Dendritic cell treated with granulocyte-macrophage colony-stimulating factor and Interleukin-4, amounts not matched to agents 40 ng/mL and 50 ng/mL, for 4 days (primary cell): ENCODE results near the gene MAP3K14.

Source experiments
- H3K27ac Mint-ChIP-seq: one replicate; pipeline ENCODE4 v1.8.0; 2022; ENCODE audit warnings: mild to moderate bottlenecking, mixed read lengths
- H3K27me3 Mint-ChIP-seq: one replicate; pipeline ENCODE4 v1.8.0; 2022; ENCODE audit warnings: mild to moderate bottlenecking, mixed read lengths
- H3K36me3 Mint-ChIP-seq: one replicate; pipeline ENCODE4 v1.8.0; 2022; ENCODE audit warnings: low read depth, mixed read lengths
- H3K4me1 Mint-ChIP-seq: one replicate; pipeline ENCODE4 v1.8.0; 2022; ENCODE audit warnings: low read depth, mixed read lengths
- H3K4me3 Mint-ChIP-seq: one replicate; pipeline ENCODE4 v1.8.0; 2022; ENCODE audit warnings: mild to moderate bottlenecking, moderate library complexity, mixed read lengths
- H3K9me3 Mint-ChIP-seq: one replicate; pipeline ENCODE4 v1.8.0; 2022; ENCODE audit warnings: mixed read lengths
- intact Hi-C: fragments of 100-400 bp; cut with micrococcal nuclease; formaldehyde crosslinking; loops from one replicate; pipeline ENCODE4 v1.15.0; 2022

MAP3K14 gene

DNA sequence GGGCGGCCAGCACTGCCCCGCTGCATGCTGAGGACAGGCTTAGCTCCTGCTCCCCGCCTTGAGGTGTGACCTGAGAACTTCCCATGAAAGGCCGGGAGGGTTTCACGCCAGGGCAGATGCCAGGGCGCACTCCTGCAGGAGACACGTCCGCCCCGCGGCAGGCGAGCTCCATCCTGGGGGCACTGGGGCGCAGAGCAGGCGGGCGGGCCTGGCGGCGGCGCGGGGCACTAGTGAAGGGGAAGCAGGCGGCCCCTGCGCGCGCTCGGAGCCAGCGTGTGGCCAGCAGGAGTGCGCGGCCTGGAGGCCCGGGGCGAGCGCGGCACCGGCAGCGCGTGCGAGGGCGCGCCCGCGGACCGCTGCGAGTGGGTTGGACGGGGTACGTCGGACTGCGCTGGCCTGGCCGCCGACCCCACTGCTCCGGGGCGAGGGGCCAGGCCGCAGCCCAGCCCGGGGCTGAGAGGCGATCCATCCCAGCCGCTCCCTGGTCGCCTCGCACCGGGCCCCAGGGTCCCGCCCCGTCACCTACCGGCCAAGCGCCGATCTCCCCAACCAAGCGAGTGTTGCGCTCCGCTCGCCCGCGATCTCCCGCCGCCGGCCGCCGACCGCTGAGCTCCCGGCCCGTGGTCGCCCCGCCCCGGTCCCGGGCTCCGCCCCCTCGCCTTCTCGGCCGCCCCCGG, at the start of gene MAP3K14:
TSS of gene MAP3K14 (minus strand) at position 587 of the 677 bp plus-strand sequence. CDS start 26,275 bp downstream, outside the sequence.
- peaks cover 48% of the 10 kb centered on the region for H3K36me3 Mint-ChIP-seq
- H3K27ac Mint-ChIP-seq, result peak within 1 kb of the TSS; percentile 96
- intact Hi-C loops, result loop anchor here (1.0 to 5.0 kb wide), 4 partner anchors 36 to 89 kb away; no protein-coding TSS in a partner anchor
- peaks cover 81% of the 10 kb centered on the region for H3K4me1 Mint-ChIP-seq
- peak within 1 kb of the TSS; percentile 93 for H3K4me3 Mint-ChIP-seq
- H3K9me3 Mint-ChIP-seq, result no peaks in the 10 kb centered on the region
- H3K27me3 Mint-ChIP-seq, result no peaks in the 10 kb centered on the region

DNA sequence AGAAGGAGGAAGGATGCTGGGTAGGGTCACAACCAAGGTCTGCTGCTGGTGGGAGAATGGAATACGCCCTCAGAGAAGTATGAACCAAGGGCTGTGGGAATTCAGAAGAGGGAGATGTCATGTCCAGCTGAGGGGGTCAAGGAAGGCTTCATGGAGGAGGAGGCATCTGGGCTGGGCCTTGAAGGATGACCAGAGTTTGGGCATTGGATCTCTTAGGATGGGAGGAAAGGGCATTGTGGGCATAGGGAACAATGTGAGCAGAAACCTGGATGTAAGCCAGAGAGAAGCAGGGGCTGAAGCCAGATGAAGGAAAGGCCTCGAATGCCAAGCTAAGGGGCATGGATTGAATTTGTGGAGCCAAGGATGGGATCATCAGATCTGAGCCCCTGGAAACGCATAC, 49.2 kb upstream of the MAP3K14 start:
- Mint-ChIP-seq H3K27me3 (peaks cover 36% of the 10 kb centered on the region), H3K9me3 (peaks cover 15% of the 10 kb centered on the region), H3K4me1 (peaks cover 41% of the 10 kb centered on the region), H3K27ac (no peak overlapping the region), H3K4me3 (no peak overlapping the region), H3K36me3 (no peaks in the 10 kb centered on the region)
- intact Hi-C loops, result no loop called here

DNA sequence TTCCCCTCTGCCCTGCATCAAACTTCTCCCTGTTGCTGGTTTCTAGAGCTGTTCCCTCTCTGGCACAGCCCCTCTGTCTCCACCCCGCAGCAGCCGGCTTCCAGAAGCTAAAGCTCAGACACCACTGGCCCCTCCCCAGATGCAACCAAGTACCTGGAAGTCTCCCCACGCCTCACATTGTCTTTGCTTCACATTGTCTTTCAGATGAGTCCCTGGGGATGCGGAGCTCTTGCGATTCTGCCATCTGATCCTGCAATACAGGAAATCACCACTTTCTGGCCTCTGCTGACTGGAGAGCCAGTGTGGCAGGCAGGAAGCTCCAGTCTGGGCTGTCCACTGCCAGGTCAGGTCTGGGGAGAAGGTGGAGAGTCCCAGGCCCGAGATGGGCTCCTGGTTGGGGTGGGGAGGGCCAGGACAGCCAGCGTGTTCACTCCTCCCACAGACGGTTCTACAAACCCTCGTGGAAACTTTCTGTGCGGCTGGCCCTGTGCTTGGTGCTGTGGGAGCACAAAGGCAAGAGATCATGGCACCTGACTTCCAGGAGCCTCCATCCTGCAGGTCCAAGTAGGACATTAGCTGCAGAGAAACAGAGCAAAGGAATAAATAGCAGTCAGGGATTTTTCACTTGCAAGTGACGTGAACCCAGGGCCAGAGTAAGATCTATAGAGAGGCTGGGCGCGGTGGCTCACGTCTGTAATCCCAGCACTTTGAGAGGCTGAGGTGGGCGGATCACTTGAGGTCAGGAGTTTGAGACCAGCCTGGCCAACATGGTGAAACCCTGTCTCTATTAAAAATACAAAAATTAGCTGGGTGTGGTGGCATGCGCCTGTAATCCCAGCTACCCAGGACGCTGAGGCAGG, 47.9 kb upstream of the MAP3K14 start:
- Mint-ChIP-seq H3K36me3 (no peaks in the 10 kb centered on the region), H3K4me3 (peak overlapping the region; percentile 39), H3K9me3 (peaks cover 15% of the 10 kb centered on the region), H3K27ac (no peak overlapping the region), H3K4me1 (peaks cover 32% of the 10 kb centered on the region), H3K27me3 (peaks cover 36% of the 10 kb centered on the region)
- intact Hi-C loops, result loop anchor here (1.0 kb wide), 1 partner anchor 8 kb away; no protein-coding TSS in a partner anchor

DNA sequence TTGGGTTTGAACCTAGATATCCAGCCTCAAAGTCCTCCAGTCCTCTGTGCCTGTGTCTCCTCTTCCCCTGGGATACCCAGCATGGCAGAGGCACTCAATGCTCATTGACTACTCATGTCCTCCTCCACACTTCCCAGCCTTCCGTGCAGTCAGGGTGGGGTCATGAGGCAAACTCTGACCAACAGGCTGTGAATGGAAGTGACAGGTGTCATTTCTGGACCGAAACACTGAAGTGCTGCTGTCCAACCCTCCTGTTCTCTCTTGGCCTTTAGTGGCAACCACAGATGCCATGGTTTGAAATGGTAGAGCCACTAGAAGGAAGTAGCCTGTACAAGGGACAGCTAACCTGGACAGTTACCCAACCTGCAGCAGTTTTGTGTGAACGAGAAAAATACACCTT, 46.7 kb upstream of the MAP3K14 start:
- intact Hi-C loops, result no loop called here
- Mint-ChIP-seq H3K4me1 (peaks cover 25% of the 10 kb centered on the region), H3K9me3 (peaks cover 15% of the 10 kb centered on the region), H3K4me3 (no peak overlapping the region), H3K27ac (no peak overlapping the region), H3K27me3 (peaks cover 36% of the 10 kb centered on the region), H3K36me3 (no peaks in the 10 kb centered on the region)

DNA sequence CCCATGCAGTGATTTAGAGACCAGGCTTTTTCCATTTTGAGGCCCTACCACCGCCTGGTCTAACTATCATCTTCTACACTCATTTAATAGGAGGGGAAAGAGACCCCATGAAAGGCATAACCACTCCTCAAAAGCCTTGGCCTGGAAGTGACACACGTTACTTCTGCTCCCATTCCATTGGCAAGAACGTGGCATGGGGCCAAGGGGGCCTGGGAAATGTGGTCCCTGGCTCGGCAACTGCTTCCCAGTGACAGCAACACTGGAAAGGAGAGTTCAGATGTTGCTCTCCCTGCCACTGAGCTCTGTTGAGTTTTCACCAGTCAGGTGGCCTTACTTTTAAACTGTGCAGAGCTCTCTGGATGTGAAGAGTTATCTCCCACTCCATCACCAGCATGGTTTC, 45.2 kb upstream of the MAP3K14 start:
- H3K27me3 Mint-ChIP-seq, result peaks cover 34% of the 10 kb centered on the region
- peaks cover 15% of the 10 kb centered on the region for H3K9me3 Mint-ChIP-seq
- no peak overlapping the region for H3K27ac Mint-ChIP-seq
- H3K36me3 Mint-ChIP-seq, result no peaks in the 10 kb centered on the region
- H3K4me1 Mint-ChIP-seq, result peaks cover 25% of the 10 kb centered on the region
- H3K4me3 Mint-ChIP-seq, result no peak overlapping the region
- intact Hi-C loops, result no loop called here

DNA sequence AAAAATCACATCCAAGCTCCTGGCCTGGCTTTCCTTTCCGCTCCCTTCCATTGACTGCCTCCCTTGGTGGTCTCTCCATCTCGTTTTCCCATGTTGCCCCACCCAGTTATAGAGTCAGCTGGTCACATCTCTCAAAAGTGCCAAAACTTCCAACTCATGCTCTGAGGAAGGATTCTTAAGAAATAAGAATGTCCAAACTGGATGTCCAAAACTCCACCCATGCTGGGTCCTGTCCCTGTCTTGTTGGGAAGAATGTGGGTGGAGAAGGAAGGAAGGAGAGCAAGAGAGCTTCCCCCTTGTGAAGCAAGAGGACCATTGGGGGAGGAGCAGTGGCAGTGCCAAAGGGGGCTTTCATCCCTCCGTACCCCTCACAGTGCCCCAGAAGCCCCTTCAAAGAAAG, 44.6 kb upstream of the MAP3K14 start:
- Mint-ChIP-seq H3K9me3 (peaks cover 15% of the 10 kb centered on the region), H3K27ac (no peak overlapping the region), H3K4me1 (peaks cover 25% of the 10 kb centered on the region), H3K27me3 (peaks cover 29% of the 10 kb centered on the region), H3K4me3 (no peak overlapping the region), H3K36me3 (no peaks in the 10 kb centered on the region)
- intact Hi-C loops, result no loop called here

DNA sequence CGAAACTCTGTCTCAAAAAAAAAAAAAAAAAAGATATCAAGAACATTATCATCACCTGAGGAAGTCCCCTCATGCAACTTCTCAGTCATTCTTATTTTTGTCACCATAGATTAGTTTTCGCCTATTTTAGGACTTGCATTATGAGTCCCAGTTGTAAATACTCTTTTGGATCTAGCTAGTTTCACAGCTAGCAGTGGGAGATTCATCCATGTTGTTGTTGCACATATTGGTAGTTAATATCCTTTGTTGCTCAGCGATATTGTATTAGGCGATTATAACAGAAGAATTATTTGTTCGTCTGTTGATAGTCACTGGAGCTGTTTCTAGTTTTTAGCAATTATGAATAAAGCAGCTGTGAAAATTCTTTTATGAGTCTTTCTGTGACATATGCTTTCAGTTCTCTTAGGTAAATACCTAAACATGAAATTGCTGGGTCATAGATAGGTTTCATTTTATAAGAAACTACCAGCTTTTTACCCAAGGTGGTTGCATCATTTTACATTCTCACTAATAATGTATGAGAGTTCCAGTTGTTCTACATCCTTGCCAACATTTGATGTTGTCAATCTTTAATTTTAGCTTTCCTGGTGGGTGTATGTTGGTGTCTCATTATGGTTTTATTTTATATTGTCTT, 40.7 kb upstream of the MAP3K14 start:
- Mint-ChIP-seq H3K27me3 (peaks cover 14% of the 10 kb centered on the region), H3K36me3 (no peaks in the 10 kb centered on the region), H3K9me3 (peaks cover 5% of the 10 kb centered on the region), H3K4me1 (peaks cover 46% of the 10 kb centered on the region), H3K4me3 (no peak overlapping the region), H3K27ac (no peak overlapping the region)
- intact Hi-C loops, result no loop called here

DNA sequence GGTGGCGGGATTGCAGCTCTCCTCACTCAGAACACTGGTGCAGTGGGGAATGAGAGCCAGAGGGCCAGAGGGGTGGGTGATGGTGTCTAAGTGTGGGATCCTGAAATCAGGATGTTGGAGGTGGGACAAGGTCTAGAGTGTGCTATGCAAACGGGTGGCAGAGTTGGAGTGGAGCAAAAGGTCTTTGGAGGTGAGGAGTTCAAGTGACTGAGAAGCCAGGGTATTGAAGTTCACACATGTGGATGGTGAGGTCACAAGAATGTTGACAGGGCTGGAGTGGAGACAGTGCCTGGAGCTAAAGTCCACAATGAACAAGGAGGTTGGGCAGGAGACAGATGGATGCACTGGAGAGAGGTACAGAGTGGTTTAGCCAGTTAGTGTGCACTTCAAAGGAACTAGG, 38.3 kb upstream of the MAP3K14 start:
- H3K4me1 Mint-ChIP-seq, result peaks cover 36% of the 10 kb centered on the region
- no peak overlapping the region for H3K4me3 Mint-ChIP-seq
- peaks cover 7% of the 10 kb centered on the region for H3K27me3 Mint-ChIP-seq
- intact Hi-C loops, result no loop called here
- H3K36me3 Mint-ChIP-seq, result no peaks in the 10 kb centered on the region
- H3K27ac Mint-ChIP-seq, result peak overlapping the region; percentile 12
- no peaks in the 10 kb centered on the region for H3K9me3 Mint-ChIP-seq

DNA sequence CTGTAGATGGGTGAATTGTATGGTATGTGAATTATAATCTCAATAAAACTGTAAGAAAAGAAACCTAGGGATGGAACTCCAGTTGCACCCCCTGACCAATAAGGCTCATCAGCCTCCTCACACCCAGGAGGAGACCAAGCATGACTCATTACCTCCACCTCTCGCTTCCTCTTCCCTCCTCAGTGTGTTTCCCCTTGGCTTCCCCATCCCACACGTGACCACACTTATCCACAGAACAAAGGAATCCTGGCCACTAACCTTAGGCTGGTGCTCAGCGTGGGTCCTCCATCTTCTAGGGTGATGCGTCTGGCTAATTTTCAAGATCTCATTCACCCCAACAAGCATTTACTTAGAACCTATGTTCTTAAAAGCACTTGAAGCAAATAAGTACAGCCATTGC, 36.2 kb upstream of the MAP3K14 start:
- Mint-ChIP-seq H3K27ac (peak overlapping the region; percentile 51), H3K27me3 (peaks cover 7% of the 10 kb centered on the region), H3K9me3 (no peaks in the 10 kb centered on the region), H3K36me3 (no peaks in the 10 kb centered on the region), H3K4me1 (peaks cover 41% of the 10 kb centered on the region), H3K4me3 (no peak overlapping the region)
- intact Hi-C loops, result loop anchor here (2.0 kb wide), 1 partner anchor 36 kb away; the partner anchor contains the start of gene MAP3K14

DNA sequence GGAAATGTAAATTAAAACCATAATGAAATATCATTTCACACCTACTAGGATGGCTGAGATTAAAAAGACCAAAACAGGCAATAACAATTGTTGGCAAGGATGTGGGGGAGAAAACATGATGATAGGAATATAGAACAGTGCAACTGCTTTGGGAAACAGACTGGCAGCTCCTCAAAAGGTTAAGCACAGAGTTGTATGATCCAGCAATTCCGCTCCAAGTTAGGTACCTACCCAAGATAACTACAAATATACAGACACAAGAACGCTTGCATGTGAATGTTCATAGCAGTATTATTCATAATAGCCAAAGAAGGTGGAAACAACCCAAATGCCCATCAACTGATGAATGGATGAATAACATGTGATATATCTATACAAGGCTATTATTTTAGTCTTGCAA, 35.0 kb upstream of the MAP3K14 start:
- peaks cover 7% of the 10 kb centered on the region for H3K27me3 Mint-ChIP-seq
- H3K4me3 Mint-ChIP-seq, result no peak overlapping the region
- H3K36me3 Mint-ChIP-seq, result no peaks in the 10 kb centered on the region
- H3K9me3 Mint-ChIP-seq, result no peaks in the 10 kb centered on the region
- H3K4me1 Mint-ChIP-seq, result peaks cover 51% of the 10 kb centered on the region
- intact Hi-C loops, result loop anchor here (2.0 kb wide), 1 partner anchor 35 kb away; the partner anchor contains the start of gene MAP3K14
- no peak overlapping the region for H3K27ac Mint-ChIP-seq

DNA sequence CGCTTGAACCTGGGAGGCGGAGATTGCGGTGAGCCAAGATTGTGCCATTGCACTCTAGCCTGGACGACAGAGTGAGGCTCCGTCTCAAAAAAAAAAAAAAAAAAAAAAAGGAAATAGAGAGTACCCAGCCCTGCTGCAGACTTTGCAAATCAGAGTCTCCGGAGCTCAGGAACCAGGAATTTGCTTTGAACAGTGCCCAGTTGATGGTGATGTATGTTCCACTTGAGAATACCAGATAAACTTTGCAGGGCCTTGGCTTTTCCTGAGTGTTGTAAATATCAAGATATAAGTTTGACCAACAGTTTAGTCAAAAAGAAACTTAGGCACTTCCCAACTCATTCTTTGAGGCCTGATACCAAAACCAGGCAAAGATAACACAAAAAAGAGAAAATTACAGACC, 30.6 kb upstream of the MAP3K14 start:
- H3K27me3 Mint-ChIP-seq, result peaks cover under 1% of the 10 kb centered on the region
- intact Hi-C loops, result loop anchor here (5.0 kb wide), 1 partner anchor 35 kb away; no protein-coding TSS in a partner anchor
- no peaks in the 10 kb centered on the region for H3K36me3 Mint-ChIP-seq
- no peaks in the 10 kb centered on the region for H3K9me3 Mint-ChIP-seq
- no peak overlapping the region for H3K4me3 Mint-ChIP-seq
- H3K4me1 Mint-ChIP-seq, result peaks cover 44% of the 10 kb centered on the region
- peak overlapping the region; percentile 60 for H3K27ac Mint-ChIP-seq

DNA sequence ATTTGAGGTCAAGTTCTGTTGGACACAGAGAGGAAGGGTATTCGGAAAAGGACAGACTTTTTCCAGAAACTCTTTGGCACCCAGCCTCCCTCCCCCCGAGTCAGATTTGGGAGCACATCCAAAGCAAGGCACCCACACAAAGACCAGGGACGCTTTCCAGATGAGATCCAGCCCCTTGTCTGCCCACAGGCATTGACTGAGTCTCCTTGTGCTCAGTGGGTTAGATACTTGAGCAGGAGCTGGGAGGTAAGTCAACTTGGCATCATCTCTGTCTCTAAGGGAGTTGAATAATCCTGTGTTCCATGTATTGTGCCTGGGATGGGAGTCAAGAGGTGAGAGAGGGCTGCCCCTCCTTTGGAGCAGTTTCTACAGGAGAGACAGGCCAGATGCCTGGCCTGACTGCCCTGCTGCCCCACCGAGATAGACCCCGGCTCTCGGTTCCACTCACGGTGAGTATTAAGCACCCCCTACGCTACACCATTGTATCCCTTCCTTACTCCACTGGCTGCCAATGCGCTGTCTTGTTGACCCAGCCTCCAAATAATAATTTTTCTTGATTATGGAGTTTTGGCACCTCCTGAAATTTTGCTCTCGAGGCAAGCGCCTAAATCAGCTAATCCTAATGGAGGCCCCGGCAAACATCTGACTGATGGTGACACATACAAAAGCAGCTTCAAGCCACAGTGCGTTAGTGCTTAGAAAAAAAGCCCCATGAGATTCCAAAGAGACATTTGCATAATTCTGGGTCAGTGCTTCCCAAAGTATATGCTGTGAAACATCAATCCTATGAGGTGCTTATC, 29.6 kb upstream of the MAP3K14 start:
- intact Hi-C loops, result loop anchor here (5.0 kb wide), 1 partner anchor 36 kb away; no protein-coding TSS in a partner anchor
- peaks cover 6% of the 10 kb centered on the region for H3K27me3 Mint-ChIP-seq
- peaks cover 49% of the 10 kb centered on the region for H3K4me1 Mint-ChIP-seq
- peak overlapping the region; percentile 86 for H3K27ac Mint-ChIP-seq
- no peaks in the 10 kb centered on the region for H3K9me3 Mint-ChIP-seq
- H3K36me3 Mint-ChIP-seq, result no peaks in the 10 kb centered on the region
- no peak overlapping the region for H3K4me3 Mint-ChIP-seq

DNA sequence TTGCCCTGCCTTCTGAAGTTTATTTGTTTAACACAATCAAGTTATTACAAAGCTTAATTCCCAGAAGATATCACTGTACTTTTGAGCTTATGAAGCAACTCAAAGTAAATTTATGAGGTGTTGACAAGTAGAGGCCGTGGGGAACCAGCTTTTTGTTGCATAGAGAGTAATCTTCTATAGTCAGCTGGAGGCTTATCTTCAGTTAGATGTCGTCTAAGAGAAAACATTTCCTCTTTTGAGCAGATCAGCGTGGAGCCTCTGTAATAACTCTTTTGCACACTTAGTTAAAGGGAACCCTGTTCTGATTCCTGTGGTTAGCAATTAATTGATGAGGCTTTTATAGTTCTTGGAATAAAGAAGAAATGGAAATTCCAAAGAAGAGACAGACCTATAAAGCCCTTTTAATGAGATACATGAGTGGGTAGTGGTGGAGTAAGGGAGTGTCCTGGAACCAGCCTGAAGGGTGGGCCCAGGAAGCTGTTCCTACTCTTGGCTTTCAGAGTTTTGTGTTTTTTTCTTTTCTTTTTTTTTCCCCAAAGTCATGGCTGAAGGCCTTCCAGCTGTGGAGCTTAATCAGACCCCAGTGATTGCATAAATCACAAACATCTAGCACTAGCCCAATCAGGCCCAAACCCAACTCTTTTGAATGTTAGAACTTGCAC, 28.9 kb upstream of the MAP3K14 start:
- Mint-ChIP-seq H3K9me3 (no peaks in the 10 kb centered on the region), H3K27ac (peak overlapping the region; percentile 86), H3K27me3 (peaks cover 6% of the 10 kb centered on the region), H3K36me3 (no peaks in the 10 kb centered on the region), H3K4me1 (peaks cover 51% of the 10 kb centered on the region), H3K4me3 (no peak overlapping the region)
- intact Hi-C loops, result loop anchor here (5.0 kb wide), 1 partner anchor 37 kb away; no protein-coding TSS in a partner anchor
